K562 (cell line): Measurements from ENCODE around the gene ECI1.

ENCODE experiments used
- CREB5 ChIP-seq: fragments of 250-450 bp; sonication (Bioruptor Pico); IDR thresholded peaks from 2 replicates; pipeline ENCODE4 v1.5.0; 2020; ENCODE audit warnings: mild to moderate bottlenecking
- HNRNPUL1 ChIP-seq: fragments of 200-400 bp; formaldehyde crosslinking; IDR thresholded peaks from 2 replicates; pipeline ENCODE4 v1.6.1; 2017; ENCODE audit warnings: low read length

DNA sequence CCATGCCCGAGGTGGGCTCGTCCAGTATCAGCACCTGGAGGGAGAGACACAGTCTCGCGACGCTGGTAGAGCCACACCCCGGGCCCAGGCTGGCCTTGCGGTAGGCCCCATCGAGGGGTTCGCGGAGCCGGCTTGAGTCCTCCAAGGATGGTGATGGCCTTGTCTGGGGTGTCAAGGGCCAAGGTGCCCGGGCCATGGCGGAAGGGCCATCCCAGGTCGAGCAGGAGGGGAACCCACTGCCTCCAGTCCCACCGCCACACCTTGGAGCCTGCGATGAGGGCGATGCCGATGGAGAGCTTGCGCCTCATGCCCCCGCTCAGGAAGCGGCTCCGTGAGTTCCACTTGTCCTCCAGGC lies 46.1 kb upstream of the ECI1 start:
- TF ChIP-seq CREB5 = no peak
- TF ChIP-seq HNRNPUL1 = no peak
